Subcutaneous adipose tissue (tissue), 4 donors: ENCODE data around the gene PKHD1. TPM values are rescaled to one million over a fixed set of nuclear protein-coding genes. Genes with fewer than 3 reads are reported as not detected.

ENCODE experiments used
- total RNA-seq, 4 donors: library from RNA; depleted of rRNA; stranded (reverse); fragments of >200 nt; gene quantifications; one replicate each; pipeline ENCODE4 v1.1.0, GENCODE V29; 2016
- TF ChIP-seq, protein P1 (sequence below): fragments of 450-650 bp; IDR thresholded peaks from one replicate; pipeline ENCODE4 v1.5.1; 2016; ENCODE audit warnings: low read depth, mild to moderate bottlenecking, control low read depth, antibody characterized with exemption, moderate library complexity

The PKHD1 gene
- total RNA-seq, 4 donors from 2014 or later = under 0.01 to 1.1 (median 0.35) TPM

GRCh38 chr6:52012582-52012981 is 74.8 kb downstream of the PKHD1 start:
- TF ChIP-seq, protein P1, sequence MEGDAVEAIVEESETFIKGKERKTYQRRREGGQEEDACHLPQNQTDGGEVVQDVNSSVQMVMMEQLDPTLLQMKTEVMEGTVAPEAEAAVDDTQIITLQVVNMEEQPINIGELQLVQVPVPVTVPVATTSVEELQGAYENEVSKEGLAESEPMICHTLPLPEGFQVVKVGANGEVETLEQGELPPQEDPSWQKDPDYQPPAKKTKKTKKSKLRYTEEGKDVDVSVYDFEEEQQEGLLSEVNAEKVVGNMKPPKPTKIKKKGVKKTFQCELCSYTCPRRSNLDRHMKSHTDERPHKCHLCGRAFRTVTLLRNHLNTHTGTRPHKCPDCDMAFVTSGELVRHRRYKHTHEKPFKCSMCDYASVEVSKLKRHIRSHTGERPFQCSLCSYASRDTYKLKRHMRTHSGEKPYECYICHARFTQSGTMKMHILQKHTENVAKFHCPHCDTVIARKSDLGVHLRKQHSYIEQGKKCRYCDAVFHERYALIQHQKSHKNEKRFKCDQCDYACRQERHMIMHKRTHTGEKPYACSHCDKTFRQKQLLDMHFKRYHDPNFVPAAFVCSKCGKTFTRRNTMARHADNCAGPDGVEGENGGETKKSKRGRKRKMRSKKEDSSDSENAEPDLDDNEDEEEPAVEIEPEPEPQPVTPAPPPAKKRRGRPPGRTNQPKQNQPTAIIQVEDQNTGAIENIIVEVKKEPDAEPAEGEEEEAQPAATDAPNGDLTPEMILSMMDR = no peak

DNA sequence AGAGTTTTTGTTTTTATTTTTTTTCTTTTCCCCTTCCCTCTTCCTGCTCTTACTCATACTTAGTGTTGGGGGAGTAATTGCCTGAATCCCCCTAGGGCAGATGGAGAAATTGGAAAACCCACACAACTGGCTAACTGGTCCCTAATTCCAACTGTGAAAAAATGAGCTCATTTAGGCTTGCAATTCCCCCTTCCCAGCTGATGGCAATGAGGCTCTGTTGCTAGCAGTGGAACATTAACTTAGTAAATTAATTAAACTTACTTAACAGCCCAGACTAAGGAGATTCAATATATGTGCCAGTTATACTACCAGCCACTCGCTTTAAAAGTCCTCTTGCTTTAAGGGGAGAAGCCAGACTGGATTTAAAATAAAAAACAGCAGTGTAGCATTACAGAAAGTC is 76.6 kb downstream of the PKHD1 start:
- TF ChIP-seq, protein P1 = no peak

GRCh38 chr6:52010145-52010544 is 77.3 kb downstream of the PKHD1 start:
- TF ChIP-seq, protein P1 = no peak

DNA sequence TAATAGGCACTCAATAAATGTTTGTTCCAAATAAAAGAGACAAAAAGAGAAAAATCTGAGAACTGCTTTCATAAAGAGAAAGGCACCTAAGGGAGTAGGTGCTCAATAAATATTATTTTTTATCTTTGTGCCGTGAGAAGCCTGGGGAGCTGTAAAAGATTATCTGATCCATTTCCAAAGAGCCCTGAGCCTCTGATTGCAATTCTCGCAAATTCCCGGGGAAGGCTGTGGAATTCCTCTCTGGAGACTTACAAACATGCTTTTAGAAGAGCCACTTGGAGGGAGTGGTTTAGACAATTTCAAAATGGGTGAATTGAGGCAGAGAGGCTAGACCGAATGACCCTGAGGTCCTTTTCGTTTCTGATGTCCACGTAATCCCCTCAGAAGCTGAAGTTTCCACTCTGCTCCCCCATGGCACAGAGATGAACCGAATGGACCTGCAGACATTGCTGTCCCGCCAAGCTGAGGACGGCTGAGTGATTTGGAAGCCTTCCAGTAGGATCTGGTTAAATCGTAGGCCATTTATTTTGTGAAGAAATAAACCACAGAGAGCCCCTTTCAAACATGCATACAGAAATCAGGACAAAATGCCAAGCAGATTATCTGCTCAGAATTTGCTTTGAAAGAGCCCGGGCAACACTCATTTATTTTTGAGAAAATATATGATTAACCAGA is 77.8 kb downstream of the PKHD1 start:
- TF ChIP-seq, protein P1 = no peak

- TF ChIP-seq, protein P1 = no peak
Observed at GRCh38 chr6:52000064-52000463, 87.3 kb downstream of the PKHD1 start.

DNA sequence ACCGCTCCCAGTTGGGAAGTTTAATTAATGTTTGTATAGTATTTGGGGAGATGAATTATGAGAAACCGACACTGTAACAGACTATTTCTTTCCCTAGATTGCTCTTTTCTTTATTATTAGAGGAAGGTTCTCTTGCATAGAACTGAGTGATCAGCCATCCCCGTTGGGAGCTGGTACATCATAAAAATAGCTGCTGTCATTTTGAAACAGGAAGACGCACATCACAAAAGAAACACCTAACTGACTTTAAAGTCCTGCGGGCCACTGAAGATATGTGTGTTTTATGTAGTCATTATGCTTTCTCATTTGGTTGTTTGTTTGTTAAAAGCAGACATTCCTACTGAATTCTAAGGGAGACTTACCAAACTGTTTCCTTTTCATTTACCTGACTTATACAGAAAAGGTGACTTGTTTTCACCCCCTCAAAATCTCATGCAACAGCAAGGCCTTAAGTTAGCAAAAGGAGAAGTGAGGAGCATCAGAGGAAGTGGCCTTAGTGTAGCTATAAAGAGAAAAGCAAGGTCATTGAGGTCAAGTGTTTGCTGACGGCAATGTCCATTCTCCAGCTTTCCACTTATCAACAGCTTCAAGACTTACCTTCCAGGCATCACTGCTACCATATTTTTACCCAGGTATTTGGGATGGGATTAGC is 91.0 kb downstream of the PKHD1 start:
- TF ChIP-seq, protein P1 = no peak

DNA sequence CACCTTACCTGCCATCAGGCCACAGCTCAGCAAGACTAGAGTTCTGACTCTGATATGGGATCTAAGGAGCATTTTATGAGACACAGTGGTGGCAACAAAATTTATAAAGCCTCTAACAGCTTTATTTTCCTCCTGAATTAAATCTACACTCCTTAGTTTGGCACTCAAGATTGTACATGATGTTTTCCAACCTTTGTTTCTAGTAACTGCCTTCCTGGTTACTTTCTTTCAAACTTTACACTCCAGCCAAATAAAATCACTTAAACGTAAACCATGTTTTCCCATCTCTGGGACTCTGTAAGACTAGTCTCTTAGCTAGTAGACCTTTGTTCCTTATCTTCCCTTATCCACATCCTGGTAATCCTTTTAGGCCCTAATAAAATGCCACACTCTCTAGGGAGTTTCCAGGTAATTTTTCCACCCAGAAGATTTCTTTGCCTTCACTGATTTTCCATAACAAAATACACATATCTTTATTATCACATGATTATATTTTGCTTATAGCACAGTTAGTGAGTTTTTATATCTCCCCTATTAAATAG is 92.1 kb downstream of the PKHD1 start:
- TF ChIP-seq, protein P1 = no peak
